ENCODE measurements around the gene ADGRG4.

GRCh38 chrX:136325377-136325776 is 24.6 kb downstream of the ADGRG4 start:
- TF ChIP-seq CTCF (IDR thresholded peaks at IDR 0.05) (no peak), POLR2A (IDR thresholded peaks at IDR 0.05) (no peak)

Data from heart left ventricle (tissue), 13 donors.